Neuronal stem cell (in vitro differentiated cells): ENCODE data around the gene IFTAP.

Experiments
- DNase-seq: peaks from one replicate; pipeline ENCODE4 v3.0.0-alpha.2; 2013; ENCODE audit warnings: low spot score
- H2AFZ ChIP-seq: one replicate; pipeline ENCODE4 v1.6.1; 2013; ENCODE audit warnings: mild to moderate bottlenecking, low read length, inconsistent platforms
- H2AK5ac ChIP-seq: 2 replicates; pipeline ENCODE4 v1.6.1; 2013; ENCODE audit warnings: low read depth, mild to moderate bottlenecking, inconsistent platforms, low read length, moderate library complexity, mixed read lengths
- H2BK120ac ChIP-seq: 2 replicates; pipeline ENCODE4 v1.6.1; 2013; ENCODE audit warnings: low read depth, mild to moderate bottlenecking, inconsistent platforms, low read length, moderate library complexity, mixed read lengths
- H2BK12ac ChIP-seq: one replicate; pipeline ENCODE4 v1.6.1; 2013; ENCODE audit warnings: low read length, inconsistent platforms
- H2BK15ac ChIP-seq: 2 replicates; pipeline ENCODE4 v1.6.1; 2013; ENCODE audit warnings: mild to moderate bottlenecking, low read length, inconsistent platforms, mixed read lengths
- H2BK5ac ChIP-seq: one replicate; pipeline ENCODE4 v1.6.1; 2013; ENCODE audit warnings: inconsistent platforms, mild to moderate bottlenecking, low read length, moderate library complexity
- H3K14ac ChIP-seq: one replicate; pipeline ENCODE4 v1.6.1; 2013; ENCODE audit warnings: low read length, inconsistent platforms
- H3K18ac ChIP-seq: 2 replicates; pipeline ENCODE4 v1.6.1; 2013; ENCODE audit warnings: low read length, inconsistent platforms
- H3K23ac ChIP-seq: 2 replicates; pipeline ENCODE4 v1.6.1; 2013; ENCODE audit warnings: low read depth, mild to moderate bottlenecking, mixed read lengths, low read length, inconsistent platforms; ENCODE audit not compliant: poor library complexity
- H3K27ac ChIP-seq: replicated peaks from 3 replicates; pipeline ENCODE4 v1.5.1; 2013; ENCODE audit warnings: low read length, inconsistent platforms
- H3K27me3 ChIP-seq, 3 experiments: 2 replicates each; pipeline ENCODE4 v1.6.1; 2013; ENCODE audit warnings: low read length in 3 of 3, mild to moderate bottlenecking in 2 of 3, inconsistent platforms in 1 of 3, low read depth in 1 of 3, mixed read lengths in 1 of 3, moderate library complexity in 1 of 3; ENCODE audit not compliant: control insufficient read depth in 3 of 3, insufficient read depth in 3 of 3
- H3K36me3 ChIP-seq, 2 donors: replicated peaks in 1 of 2; 2 replicates each; pipeline ENCODE4 v1.6.1; 2013; ENCODE audit warnings: low read length in 2 of 2; ENCODE audit not compliant: control insufficient read depth in 2 of 2, insufficient read depth in 2 of 2
- H3K4ac ChIP-seq: 2 replicates; pipeline ENCODE4 v1.6.1; 2013; ENCODE audit warnings: inconsistent platforms, mild to moderate bottlenecking, low read length, moderate library complexity
- H3K4me1 ChIP-seq, 2 donors: 1 replicate in 1 of 2; 2 replicates in 1 of 2; pipeline ENCODE4 v1.6.1; 2013; ENCODE audit warnings: low read length in 2 of 2, low read depth in 1 of 2; ENCODE audit not compliant: control insufficient read depth in 2 of 2, insufficient read depth in 1 of 2
- H3K4me2 ChIP-seq: one replicate; pipeline ENCODE4 v1.6.1; 2013; ENCODE audit warnings: mild to moderate bottlenecking, low read length, inconsistent platforms; ENCODE audit not compliant: insufficient read depth, poor library complexity, severe bottlenecking
- H3K4me3 ChIP-seq, 2 donors: 2 replicates each; pipeline ENCODE4 v1.5.1; 2013; ENCODE audit warnings: low read length in 2 of 2, mild to moderate bottlenecking in 2 of 2, inconsistent platforms in 1 of 2, moderate library complexity in 1 of 2
- H3K79me1 ChIP-seq: one replicate; pipeline ENCODE4 v1.6.1; 2013; ENCODE audit warnings: low read depth, mild to moderate bottlenecking, inconsistent platforms, low read length, moderate library complexity
- H3K9ac ChIP-seq: one replicate; pipeline ENCODE4 v1.6.1; 2013; ENCODE audit warnings: mild to moderate bottlenecking, low read depth, low read length, inconsistent platforms; ENCODE audit not compliant: poor library complexity
- H3K9me3 ChIP-seq, 2 donors: replicated peaks in 1 of 2; 2 replicates each; pipeline versions ENCODE3 to v1.6.1; 2013; ENCODE audit warnings: low read length in 2 of 2, mild to moderate bottlenecking in 2 of 2, inconsistent platforms in 1 of 2, low read depth in 1 of 2, mixed read lengths in 1 of 2, moderate library complexity in 1 of 2; ENCODE audit not compliant: control insufficient read depth in 2 of 2, insufficient read depth in 1 of 2
- H4K8ac ChIP-seq: one replicate; pipeline ENCODE4 v1.6.1; 2013; ENCODE audit warnings: low read depth, mild to moderate bottlenecking, inconsistent platforms, low read length, moderate library complexity
- H4K91ac ChIP-seq: one replicate; pipeline ENCODE4 v1.6.1; 2013; ENCODE audit warnings: low read length, low read depth, mild to moderate bottlenecking, inconsistent platforms; ENCODE audit not compliant: poor library complexity
- WGBS, 2 donors: extraction: QIAGEN DNeasy Blood & Tissue Kit; methylation state at CpG; one replicate each; pipeline ENCODE4 v1.1.7; 2013; ENCODE audit warnings: missing lambda C conversion rate in 2 of 2, mixed read lengths in 1 of 2; ENCODE audit not compliant: insufficient read length in 2 of 2, insufficient replicate concordance in 1 of 2; ENCODE audit errors: extremely low coverage in 2 of 2; 5-methylcytosine and 5-hydroxymethylcytosine counted together

IFTAP gene

DNA sequence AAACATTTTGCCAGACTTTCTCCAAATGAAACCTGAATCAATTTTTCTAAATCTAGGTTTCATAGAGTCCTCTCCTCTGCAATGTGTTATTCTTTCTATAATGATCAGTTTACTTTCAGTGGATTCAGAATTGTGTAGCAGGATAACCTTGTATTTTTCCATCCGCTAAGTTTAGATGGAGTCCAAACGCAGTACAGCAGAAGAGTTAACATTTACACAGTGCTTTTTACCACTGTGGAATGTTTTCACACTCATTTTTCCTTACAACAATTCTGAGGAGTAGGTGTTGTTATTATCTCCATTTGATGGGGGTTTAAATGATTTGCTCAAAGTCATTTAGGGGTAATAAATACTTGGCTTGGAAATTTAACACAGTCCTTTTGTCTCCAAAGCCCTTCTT is 16.9 kb upstream of the IFTAP start:
- Histone ChIP-seq H3K36me3 (no peaks in the 10 kb centered on the region), H2AFZ (no peak overlapping the region), H3K9ac (no peak overlapping the region), H2AK5ac (no peak overlapping the region), H3K4me1 (no peaks in the 10 kb centered on the region), H3K9me3 (peaks cover 9 to 14% of the 10 kb centered on the region in 2 donors), H2BK5ac (no peak overlapping the region), H3K14ac (no peak overlapping the region), H3K4ac (no peak overlapping the region), H4K8ac (no peak overlapping the region), H4K91ac (no peak overlapping the region), H3K18ac (no peak overlapping the region), H3K4me3 (no peak overlapping the region), H2BK15ac (no peak overlapping the region), H3K27me3 (peaks cover 0 to 12% (median 0%) of the 10 kb centered on the region in 3 experiments), H3K4me2 (no peak overlapping the region), H2BK120ac (no peak overlapping the region), H2BK12ac (no peak overlapping the region), H3K27ac (no peak overlapping the region), H3K23ac (no peak overlapping the region), H3K79me1 (no peaks in the 10 kb centered on the region)
- no CpG with 5 or more reads among the region's 2 CpGs for WGBS, 2 donors
- DNase-seq: no peak

DNA sequence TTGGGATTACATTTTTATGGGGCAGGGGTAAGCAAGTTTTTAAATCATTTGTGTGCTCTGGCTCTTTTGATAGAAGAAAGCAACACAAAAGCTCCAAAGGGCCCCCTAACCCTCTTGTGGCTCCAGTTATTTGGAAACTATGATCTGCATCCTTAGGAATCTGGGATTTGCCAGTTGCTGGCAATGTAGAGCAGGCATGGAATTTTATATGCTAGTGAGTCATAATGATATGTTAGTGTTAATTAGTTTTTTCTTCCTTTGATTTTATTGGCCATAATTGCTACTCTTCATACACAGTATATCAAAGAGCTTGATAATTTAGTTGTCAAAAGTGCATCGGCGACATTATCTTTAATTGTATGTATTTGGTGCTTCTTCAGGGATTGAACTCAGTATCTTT is 16.4 kb upstream of the IFTAP start:
- no peak overlapping the region for H3K23ac ChIP-seq
- no peaks in the 10 kb centered on the region for H3K36me3 ChIP-seq
- no peak overlapping the region for H2BK120ac ChIP-seq
- no peak overlapping the region for H4K91ac ChIP-seq
- H3K9me3 ChIP-seq: peaks cover 10 to 14% of the 10 kb centered on the region in 2 donors
- peaks cover 0 to 12% (median 0%) of the 10 kb centered on the region in 3 experiments for H3K27me3 ChIP-seq
- H3K27ac ChIP-seq: no peak overlapping the region
- H2BK5ac ChIP-seq: no peak overlapping the region
- no peak overlapping the region for H3K18ac ChIP-seq
- H2BK12ac ChIP-seq: no peak overlapping the region
- no peaks in the 10 kb centered on the region for H3K4me1 ChIP-seq
- no peak overlapping the region for H3K4ac ChIP-seq
- no peak overlapping the region for H3K4me3 ChIP-seq
- H2BK15ac ChIP-seq: no peak overlapping the region
- no peaks in the 10 kb centered on the region for H3K79me1 ChIP-seq
- H3K4me2 ChIP-seq: no peak overlapping the region
- no CpG with 5 or more reads among the region's 2 CpGs for WGBS, 2 donors
- no peak overlapping the region for H2AK5ac ChIP-seq
- no peak for DNase-seq
- no peak overlapping the region for H4K8ac ChIP-seq
- no peak overlapping the region for H2AFZ ChIP-seq
- H3K9ac ChIP-seq: no peak overlapping the region
- no peak overlapping the region for H3K14ac ChIP-seq

DNA sequence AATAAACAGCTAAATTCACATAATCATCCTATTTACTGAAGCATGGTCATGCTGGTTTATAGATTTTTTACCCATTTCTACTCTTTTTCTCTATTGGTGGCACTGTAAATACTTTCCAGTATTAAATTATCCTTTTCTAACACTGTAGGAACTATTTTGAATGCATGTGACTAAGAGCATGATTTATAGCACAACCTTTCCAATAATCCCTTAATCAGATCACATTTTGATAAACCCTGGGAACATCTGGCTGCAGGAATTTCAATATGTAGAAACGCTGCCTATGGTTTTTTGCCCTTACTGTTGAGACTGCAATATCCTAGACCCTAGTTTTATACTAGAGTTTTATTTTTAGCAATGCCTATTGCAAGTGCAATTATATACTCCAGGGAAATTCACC is 15.8 kb upstream of the IFTAP start:
- no peak overlapping the region for H3K4me3 ChIP-seq
- no peaks in the 10 kb centered on the region for H3K79me1 ChIP-seq
- no peaks in the 10 kb centered on the region for H3K36me3 ChIP-seq
- no peak overlapping the region for H3K4me2 ChIP-seq
- no peak overlapping the region for H4K8ac ChIP-seq
- no peak overlapping the region for H3K27ac ChIP-seq
- H3K27me3 ChIP-seq: peaks cover 0 to 12% (median 0%) of the 10 kb centered on the region in 3 experiments
- H3K14ac ChIP-seq: no peak overlapping the region
- no peak overlapping the region for H2BK15ac ChIP-seq
- H3K4ac ChIP-seq: no peak overlapping the region
- DNase-seq: no peak
- no peak overlapping the region for H3K23ac ChIP-seq
- no CpG with 5 or more reads among the region's 1 CpG for WGBS, 2 donors
- no peaks in the 10 kb centered on the region for H3K4me1 ChIP-seq
- no peak overlapping the region for H4K91ac ChIP-seq
- H2AK5ac ChIP-seq: no peak overlapping the region
- H2BK5ac ChIP-seq: no peak overlapping the region
- peaks cover 10 to 14% of the 10 kb centered on the region in 2 donors for H3K9me3 ChIP-seq
- no peak overlapping the region for H3K18ac ChIP-seq
- H2BK12ac ChIP-seq: no peak overlapping the region
- H2AFZ ChIP-seq: no peak overlapping the region
- H2BK120ac ChIP-seq: no peak overlapping the region
- no peak overlapping the region for H3K9ac ChIP-seq

DNA sequence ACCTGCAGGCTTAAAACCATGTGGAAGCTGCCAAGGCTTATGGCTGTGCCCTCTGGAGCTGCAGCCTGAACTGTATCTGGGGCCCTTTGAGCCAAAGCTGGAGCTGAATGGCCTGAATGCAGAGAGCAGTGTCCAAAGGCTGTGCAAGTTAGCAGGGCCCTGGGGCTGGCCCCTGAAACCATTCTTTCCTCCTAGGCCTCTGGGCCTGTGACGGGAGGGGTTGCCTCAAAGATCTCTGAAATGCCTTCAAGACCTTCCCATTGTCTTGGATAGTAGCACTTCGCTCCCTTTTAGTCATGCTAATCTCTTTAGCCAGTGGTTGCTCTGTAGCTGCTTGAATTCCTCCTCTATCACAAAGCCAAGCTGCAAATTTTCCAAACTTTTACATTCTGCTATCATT is 12.8 kb upstream of the IFTAP start:
- Histone ChIP-seq H3K4me3 (no peak overlapping the region), H3K36me3 (no peaks in the 10 kb centered on the region), H2BK12ac (no peak overlapping the region), H4K91ac (no peak overlapping the region), H3K9ac (no peak overlapping the region), H2BK120ac (no peak overlapping the region), H2AFZ (no peak overlapping the region), H3K27me3 (peaks cover 0 to 20% (median 0%) of the 10 kb centered on the region in 3 experiments), H3K27ac (no peak overlapping the region), H3K14ac (no peak overlapping the region), H3K4me1 (no peaks in the 10 kb centered on the region), H2BK15ac (no peak overlapping the region), H2AK5ac (no peak overlapping the region), H3K9me3 (peaks cover 10 to 14% of the 10 kb centered on the region in 2 donors), H4K8ac (no peak overlapping the region), H3K4ac (no peak overlapping the region), H3K23ac (no peak overlapping the region), H3K18ac (no peak overlapping the region), H2BK5ac (no peak overlapping the region), H3K79me1 (no peaks in the 10 kb centered on the region), H3K4me2 (no peak overlapping the region)
- WGBS, 2 donors: no CpG with 5 or more reads among the region's 2 CpGs
- DNase-seq: no peak
